CD4-positive, alpha-beta T cell treated with Interleukin-2 at 100 ng/mL for 4 hours (primary cell): ENCODE data around the gene NACA.
"Not testable (repeated sequence)": the region's sequence is repeated elsewhere in the genome, so short reads cannot be mapped to it uniquely, and the experiment has no call there.

ENCODE experiments used
- DNase-seq: peaks from one replicate; pipeline ENCODE4 v3.0.0-alpha.2; 2020; ENCODE audit warnings: low spot score

Gene NACA

DNA sequence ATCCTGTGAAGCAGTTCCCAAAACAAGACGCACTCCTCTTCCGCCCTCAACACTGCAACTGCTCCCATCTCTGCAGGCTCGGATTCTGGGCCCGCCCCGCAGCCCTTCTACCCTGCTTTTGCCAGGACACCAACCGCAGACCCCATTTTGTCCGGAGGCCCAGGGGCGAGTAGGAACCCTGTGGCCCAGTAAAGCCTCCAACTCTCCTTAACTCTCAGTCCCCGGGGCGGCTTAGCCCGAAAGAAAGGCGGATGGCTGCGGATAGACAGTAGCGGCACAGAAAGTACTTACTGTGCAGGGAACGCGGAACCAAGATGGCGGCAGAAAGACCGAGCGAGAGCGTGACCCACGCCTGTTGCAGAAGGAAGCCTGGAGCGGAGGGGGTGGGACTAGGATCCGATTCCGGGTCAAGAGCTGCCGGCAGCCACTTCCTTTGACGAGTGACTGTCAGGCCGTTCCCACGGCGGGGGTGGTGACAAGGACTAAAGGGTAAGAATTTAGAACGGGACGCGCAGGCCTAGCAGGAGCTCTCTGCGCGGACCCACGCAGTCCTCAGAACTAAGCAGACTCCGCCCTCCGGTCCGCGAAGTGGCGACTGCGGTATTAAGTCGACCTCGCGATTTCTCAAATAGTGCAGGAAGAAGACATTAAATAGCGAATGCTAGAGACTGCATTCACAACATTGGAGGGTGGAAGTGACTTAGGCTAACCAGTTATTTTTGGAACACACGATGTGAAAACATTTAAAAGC lies at the start of gene NACA:
Gene NACA, minus strand, starts transcription at position 328 of the 751 bp plus-strand sequence. CDS start 778 bp downstream, outside the sequence.
- peak; percentile 98 for DNase-seq

DNA sequence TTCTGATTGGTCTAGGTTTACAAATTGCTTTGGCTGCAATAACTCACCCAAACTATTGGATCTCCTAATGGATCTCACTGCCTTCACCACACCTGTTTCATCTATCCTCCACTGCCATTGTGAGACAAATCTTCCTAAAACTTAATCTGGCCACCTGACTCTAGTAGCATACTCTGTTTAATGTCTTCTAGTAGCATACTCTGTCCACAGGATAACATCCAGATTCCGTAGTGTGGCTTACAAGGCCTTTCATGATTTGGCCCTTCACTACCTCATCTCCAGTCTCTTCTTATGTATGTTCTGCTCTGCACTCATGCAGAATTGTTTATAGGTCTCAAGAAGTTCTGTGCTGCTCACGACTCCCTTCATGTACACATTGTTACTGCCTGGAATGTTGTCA lies 48.0 kb upstream of the NACA start:
- DNase-seq, result no peak

DNA sequence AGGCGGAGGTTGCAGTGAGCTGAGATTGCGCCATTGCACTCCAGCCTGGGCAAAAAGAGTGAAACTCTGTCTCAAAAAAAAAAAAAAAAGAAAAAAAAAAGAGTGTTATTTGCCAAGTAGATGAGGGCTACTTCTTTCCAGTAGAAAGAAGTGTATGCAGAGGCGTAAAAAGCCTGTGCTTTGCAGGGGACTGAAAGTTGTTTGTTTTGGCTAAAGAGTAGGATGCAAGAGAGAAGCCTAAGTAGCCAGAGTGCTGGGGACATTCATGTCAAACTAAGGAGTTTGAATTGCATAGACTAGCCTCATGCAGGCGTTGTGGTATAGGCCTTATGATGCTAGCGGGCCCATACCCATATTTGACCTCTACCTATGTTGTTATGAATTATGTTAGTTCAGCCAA lies 47.5 kb upstream of the NACA start:
- no peak for DNase-seq

DNA sequence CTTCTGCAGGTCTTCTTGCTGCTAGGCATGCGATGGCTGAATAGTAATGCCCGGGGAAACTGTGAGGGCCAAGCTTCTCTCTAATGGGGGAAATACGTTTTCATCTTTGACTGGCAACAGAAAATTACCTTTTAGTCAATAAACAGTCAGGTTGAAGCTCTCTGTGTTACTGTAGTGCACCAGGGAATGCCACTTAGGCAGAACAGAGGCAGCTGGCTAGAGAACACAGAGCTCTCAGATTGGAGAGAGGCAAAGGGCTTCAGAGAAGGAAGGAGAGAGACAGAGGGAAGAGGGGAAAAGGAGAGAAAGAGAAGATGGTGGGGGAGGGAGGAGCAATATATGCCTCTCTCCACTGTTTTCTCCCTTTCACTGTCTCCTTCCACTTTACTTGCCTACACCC lies 44.8 kb upstream of the NACA start:
- DNase-seq, result no peak

DNA sequence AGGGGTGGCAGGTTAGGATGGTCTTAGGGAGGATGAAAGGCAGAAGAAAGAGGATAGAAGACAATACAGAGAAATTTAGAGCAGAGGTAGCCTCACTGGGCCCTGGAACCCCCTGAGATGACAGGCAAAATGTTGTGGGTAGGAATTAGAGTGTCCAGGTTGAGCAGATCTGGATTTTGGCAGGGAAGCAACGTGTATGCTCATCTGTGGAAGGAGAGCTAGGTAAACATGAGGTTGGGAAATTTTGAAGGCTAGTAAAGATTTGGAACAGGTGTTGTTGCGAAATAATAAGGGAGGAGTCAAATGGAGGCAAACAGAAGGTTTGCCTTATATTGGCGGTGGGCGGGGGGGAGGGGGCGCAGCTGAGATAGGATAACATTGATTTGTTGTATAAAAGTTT lies 43.3 kb upstream of the NACA start:
- no peak for DNase-seq

DNA sequence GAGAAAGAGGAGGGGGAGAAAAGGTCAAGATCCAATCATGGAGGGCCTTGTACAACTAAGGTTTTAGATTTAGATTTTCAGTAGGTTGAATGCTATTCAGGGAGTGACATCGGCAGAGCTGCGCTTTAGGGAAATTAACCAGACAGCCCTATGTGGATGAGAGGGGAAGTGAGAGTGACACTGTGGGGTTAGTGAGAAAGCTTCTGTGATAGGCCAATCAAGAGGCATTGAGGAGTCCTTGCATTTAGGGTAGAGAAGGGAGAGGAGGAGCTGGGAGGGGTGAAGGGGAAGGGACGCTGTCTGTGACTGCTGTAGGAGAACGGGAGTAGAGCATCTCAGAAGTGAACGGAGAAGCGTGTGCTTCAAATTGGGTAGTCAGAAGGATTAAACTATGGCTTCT lies 41.4 kb upstream of the NACA start:
- no peak for DNase-seq

DNA sequence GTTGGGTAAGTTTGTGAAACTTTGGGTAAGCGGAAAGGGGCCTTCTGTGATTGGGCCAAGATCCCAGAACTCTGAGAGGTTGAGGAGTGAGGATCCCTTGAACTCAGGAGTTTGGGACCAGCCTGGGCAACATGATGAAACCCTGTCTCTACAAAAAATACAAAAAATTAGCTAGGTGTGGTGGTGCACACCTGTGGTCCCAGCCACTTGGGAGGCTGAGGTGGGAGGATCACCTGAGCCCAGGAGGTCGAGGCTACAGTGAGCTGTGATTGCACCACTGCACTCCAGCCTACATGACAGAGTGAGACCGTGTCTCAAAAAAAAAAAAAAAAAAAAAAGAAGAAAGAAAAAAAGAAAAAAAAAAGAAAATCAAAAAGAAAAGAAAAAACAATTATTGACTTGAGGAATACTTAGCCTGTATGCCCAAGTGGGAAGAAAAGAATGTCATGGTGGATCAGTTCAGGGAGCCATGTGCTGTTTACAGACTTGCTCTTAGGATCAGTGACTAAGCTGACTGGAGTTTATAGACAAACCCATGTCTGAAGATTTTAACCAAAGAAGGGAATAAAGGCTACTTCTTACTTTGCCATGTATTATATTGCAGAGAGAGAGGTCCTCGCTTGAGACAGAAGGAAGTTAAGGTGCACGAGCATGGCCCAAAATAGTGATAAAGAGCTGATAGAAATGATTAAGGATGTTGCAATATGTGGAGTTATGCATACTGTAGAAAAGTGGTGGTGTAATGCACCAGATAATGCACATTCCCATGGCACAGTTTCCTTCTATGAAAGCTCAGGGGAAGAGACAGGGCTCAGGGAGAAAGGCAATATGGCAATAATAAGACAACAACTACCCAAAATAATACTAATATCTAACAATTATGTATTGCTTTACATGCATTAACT lies 38.9 kb upstream of the NACA start:
- DNase-seq, result no peak

DNA sequence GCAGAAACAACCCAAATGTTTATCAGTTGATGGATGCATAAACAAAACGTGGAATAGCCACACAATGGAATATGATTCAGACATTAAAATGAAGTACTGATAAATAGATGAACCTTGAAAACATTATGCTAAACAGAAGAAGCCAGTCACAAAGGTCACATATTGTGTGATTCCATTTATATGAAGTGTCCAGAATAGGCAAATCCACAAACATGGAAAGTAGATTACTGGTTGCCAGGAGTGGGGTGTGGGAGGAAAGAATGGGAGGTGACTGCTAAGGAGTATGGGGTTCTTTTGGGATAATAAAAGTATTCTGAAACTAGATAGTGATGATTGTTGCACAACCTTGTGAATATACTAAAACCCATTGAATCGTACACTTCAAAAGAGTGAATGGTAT lies 36.7 kb upstream of the NACA start:
- DNase-seq, result no peak

DNA sequence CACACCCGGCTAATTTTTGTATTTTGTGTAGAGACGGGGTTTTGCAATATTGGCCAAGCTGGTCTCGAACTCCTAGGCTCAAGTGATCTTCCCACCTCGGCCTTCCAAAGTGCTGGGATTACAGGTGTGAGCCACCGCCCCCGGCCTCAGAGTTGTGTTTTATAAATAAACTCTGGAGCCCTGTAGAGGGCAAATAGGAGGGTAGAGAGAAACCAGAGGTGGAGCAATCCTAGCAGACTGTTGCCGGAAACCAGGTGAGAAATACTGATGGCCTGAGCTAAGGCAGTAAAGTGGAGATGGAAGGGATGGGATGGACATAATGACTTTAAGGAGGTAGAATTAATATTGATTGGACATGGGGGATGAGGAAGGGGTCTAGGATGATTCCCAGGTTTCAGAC lies 35.4 kb upstream of the NACA start:
- no peak for DNase-seq

DNA sequence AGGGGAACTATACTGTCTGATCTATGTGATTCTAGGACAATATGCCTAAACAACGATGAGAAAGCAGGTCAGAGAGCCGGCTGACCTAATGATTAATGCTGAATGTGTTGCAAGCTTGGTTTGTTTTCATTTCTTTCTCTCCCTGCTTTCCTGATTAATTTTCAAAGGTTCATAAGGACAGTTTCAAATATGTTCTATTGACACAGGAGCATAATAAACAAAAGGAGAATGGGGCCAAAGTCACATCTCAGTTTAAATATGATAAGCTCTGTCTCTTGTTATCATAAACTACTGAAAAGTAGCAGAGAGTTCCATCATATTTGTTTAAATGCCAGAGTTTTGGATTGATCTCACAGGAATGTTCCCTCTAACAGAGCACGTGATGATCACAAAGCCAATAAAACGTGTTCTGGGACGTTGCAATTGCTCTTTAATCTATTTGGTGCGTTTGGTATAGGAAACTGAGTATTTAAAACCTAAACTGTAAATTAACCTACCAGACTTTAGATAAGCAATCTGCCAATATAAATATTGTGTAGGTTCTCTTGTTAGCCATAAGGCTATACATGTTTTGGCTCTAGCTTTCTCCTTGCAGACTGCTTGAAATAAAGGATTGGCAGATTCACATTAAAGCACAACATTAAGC lies 34.3 kb upstream of the NACA start:
- DNase-seq, result no peak

DNA sequence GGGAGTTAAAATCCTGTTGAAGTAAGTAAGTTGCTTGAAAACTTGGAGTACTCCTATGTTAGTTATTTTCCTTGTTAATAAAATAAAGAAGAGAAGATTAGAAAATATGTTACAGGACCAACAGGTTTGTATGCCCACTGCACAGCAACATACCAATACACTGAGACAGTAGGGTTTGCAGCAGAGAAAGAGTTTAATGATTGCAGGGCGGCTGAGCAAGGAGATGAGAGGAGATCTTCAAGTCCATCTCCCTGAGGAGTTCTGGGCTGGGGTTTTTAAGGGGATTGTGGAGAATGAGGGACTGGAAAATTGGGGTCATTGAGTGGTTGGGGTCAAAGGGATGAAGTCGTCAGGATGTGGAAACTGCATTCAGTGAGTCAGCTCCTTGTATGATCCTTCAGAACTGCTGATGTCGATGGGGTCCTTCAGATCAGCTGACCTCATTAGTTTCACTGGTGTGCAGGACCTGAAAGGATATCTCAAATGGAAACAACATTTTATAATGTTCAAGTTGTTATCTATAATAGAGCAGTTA lies 33.7 kb upstream of the NACA start:
- no peak for DNase-seq

DNA sequence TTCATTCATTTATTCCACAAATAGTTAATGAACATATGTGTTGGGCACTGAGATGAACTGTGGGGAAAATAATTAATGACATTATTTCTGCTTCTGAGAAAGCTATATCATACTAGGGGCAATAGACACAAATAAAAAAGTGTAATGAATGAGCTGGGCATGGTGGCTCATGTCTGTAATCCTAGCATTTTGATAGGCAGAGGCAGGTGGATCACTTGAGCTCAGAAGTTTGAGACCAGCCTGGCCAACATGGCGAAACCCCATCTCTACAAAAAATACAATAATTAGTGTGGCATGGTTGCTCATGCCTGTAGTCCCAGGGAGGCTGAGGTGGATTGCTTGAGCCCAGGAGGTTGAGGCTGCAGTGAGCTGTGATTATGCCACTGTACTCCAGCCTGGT lies 32.9 kb upstream of the NACA start:
- not testable (repeated sequence) for DNase-seq

DNA sequence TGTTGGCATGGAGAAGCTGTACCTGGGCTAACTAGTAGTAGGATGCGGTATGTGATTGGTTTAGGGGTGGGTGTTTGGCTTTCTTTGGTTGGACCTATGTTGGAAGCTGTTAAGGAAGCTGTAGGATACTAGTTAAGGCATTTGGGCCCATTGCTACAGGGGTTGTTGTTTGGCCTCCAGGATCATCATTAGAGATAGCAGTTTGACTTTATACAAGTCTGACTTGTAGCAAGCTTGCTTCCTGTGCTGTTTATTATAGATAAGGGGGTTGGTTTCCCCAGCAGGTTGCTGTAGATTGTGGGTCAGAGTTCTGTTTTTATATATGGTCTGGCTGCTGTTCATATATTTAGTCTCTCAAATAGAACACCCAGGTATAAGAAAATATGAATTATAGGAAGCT lies 28.5 kb upstream of the NACA start:
- no peak for DNase-seq

DNA sequence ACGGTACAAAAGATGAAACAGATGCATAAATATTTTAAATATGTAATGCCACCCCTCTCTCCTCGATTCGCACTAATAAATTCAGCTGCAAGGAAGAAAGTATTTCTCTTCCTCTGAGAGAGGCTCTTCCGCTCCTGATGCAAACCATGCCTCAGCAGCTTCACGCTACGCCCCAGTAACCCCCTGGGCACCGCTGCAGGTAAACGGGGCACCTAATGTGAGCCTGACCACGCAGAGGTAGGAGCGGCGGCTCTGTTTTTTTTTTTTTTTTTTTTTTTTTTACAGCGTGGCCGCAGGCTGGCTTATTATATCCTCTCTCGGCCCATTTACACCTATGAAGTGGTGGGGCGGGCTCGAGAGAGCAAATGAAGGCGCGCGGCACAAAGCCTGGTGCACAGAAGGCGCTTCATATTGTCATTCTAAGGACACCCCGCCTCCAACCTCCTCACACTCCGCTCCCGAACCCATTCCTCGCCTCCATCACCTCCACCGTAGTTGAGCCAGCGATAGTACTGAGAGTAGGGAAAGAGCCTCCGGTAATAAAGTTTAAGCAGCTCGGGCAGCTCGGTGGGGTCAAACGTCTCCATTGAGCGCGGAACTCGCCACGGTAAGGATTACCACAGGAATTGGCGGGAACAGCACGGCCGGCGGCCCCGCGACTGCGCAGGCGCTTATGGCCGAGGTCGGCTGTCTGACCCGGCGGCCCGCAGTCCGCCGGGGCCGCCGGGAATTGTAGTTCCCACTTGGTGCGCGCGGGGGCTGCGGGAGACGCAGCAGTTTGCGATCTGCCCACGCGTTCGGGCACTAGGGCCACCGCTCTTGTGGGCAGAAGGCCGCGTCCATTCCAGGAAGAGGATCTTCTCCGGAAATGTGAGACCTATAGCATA lies 26.9 kb upstream of the NACA start, which contains the start of gene PRIM1:
Gene PRIM1, minus strand, starts transcription at position 612 of the 887 bp plus-strand sequence. Its CDS starts 25 bp downstream, at position 587.
- DNase-seq, result peak; percentile 83

DNA sequence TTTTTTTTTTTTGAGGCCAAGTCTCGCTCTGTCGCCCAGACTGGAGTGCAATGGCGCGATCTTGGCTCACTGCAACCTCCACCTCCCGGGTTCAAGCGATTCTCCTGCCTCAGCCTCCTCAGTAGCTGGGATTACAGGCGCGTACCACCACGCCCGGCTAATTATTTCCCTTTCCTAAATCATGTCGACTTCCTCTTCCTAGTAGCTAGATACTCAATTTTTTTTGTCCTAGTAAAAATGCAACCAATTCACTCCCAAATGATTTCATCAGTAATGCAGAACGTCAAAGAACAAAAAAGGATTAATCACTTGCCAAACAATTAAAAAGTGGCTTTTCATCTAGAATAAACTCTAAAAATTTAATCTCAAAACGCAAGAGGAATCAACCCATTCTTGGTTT lies 25.5 kb upstream of the NACA start:
- DNase-seq, result not testable (repeated sequence)

DNA sequence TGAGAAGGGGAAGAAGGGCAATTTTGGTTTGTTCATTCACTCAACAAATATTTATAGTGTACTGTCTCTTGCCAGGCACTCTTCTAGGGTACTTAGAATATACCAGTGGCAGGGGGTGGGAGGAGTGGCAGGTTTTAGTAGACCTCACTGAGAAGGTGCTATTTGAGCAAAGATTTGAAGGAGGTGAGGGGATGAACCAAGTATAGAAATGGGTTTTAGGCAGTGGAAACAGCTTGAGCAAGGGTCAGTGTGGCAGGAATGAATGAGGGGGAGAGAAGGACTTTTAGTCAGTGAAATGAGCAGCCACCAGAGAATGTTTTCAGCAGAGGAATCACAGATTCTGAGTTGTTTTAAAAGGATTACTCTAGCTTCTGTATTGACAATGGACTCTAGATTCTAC lies 24.8 kb upstream of the NACA start:
- no peak for DNase-seq

DNA sequence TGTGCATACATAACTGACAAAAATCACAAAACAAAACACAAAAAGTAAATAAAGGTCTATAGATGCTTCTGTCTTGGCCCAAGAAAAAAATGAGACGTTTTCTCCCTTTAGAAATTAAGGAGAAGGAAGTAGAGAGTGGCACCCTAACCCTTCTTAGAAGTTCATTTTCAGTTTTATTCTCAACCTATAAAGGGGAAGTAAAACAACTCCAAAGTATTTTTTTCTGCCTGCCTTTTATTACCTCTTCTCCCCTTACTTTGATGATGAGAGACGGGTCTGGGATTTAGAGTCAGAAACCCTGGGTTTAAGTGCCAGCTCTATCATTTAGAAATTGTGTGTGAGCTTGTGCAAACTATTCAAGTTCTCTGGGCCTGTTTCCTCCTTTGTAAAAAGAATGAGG lies 24.3 kb upstream of the NACA start:
- DNase-seq, result no peak

DNA sequence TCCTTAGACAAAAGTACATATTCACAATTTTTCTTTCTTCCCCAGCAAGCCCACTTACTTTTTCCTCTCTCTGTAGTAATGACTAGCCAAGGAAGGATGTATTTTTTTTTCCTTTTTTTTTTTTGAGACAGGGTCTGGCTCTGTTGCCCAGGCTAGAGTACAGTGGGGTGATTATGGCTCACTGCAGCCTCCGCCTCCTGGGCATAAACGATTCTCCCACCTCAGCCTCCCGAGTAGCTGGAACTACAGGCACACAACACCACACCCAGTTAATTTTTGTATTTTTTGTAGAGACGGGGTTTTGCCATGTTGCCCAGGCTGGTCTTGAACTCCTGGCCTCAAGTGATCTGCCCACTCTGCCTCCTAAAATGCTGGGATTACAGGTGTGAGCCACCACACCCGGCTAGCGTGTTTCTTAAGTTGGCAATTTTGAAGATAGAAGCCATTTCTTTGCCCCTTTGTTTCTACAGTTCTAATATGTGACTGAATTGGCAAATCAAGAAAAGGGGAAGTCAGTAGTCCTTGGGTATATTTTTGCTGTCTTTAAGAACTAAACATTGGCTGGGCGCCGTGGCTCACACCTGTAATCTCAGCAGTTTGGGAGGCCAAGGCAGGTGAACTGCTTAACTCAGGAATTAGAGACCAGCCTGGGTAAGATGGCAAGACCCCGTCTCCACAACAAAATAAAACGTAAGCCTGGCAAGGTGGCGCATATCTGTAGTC lies 3.2 kb upstream of the NACA start:
- no peak for DNase-seq

DNA sequence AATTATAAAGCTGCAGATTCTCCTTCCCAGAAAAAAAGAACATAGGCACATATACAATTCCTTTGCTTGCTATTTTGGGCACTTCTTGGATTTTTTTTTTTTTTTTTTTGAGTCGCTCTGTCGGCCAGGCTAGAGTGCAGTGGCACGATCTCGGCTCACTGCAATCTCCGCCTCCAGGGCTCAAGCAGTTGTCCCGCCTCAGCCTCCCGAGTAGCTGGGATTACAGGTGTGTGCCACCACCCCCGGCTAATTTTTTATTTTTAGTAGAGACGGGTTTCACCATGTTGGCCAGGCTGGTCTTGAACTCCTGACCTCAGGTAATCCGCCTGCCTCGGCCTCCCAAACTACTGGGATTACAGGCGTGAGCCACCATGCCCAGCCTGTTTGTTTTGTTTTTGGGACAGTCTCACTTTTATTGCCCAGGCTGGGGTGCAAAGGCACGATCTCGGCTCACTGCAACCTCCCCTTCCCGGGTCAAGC lies 1.1 kb upstream of the NACA start:
- not testable (repeated sequence) for DNase-seq

DNA sequence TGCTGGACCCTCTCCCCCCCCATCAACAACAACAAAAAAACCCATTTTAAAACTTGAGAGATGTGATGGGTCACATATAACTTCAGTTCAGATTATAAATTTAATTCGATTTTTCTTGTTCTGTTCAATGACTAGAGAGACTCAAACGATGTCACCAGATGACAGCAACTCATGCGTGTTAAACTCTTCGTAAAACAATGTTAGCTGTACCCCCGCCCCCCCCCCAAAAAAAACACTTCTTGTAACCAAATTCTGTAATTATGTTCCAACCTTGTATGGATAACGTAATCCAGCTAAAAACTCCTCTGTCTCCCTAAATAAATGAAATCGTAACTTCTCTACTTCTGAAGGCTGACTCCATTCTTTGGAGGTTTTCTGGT lies 614 bp upstream of the NACA start:
- DNase-seq, result no peak

DNA sequence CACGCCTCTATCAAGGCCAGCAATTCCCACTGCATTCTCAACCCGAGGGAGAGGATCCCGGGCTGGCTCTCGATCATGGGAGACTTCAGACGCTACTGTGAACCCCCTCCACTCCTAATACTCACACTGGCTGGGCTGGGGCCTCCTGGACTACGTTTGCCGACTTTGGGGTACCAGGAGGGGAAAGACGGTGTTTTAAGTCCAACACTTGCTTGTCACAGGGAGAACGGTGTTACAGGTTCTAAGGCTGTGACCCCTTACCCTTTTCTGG lies 463 bp downstream of the NACA start:
- DNase-seq, result no peak
